GM10248 (cell line): ENCODE results near the gene NETO1.

Source experiments
- CTCF ChIA-PET: fragments of 300-600 bp; sonication (Branson Sonifier 250); formaldehyde crosslinking; extraction: SDS; loops from one replicate; lab custom pipeline; 2021; ENCODE audit warnings: antibody characterized with exemption; lab: Yijun Ruan, JAX
- POLR2A ChIA-PET: fragments of 350-650 bp; sonication (Branson Sonifier 250); formaldehyde crosslinking; extraction: SDS; loops from one replicate; lab custom pipeline; 2020; ENCODE audit warnings: antibody characterized with exemption; lab: Yijun Ruan, JAX
- DNase-seq: peaks from one replicate; pipeline ENCODE4 v3.0.0; 2012; ENCODE audit errors: extremely low spot score
- TF ChIP-seq, protein P1 (sequence below): IDR thresholded peaks from 2 replicates; pipeline ENCODE4 v1.5.1; 2012; ENCODE audit warnings: mild to moderate bottlenecking, low read depth; ENCODE audit errors: extremely low read depth, missing control alignments, control extremely low read depth

The NETO1 gene

DNA sequence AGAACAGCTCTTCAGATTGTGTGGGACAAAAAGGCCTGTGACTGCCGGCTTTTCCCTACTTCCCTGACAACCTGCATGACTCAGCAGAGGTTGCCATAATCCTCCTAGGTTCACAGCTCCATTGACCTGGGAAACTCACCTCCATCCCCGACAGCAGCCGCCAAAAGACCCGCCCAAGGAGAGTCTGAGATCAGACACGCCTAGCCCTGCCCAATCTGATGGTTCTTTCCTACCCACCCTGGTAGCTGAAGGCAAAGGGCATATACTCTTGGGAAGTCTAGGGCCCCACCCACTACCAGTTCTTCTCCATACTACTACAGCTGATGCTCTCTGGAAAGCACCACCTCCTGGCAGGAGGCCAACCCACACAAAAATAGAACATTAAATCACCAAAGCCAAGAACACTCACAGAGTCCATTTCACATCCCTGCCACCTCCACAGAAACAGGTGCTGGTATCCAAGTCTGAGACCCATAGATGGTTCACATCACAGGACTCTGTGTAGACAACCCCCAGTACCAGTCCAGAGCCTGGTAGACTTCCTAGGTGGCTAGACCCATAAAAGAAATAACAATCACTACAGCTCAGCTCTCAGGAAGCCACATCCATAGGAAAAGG, 140.6 kb downstream of the NETO1 start:
- no peak for DNase-seq
- ChIA-PET CTCF (interaction anchor here (1.1 to 1.7 kb wide), 2 partner anchors 13 to 20 kb away, joined by 3 to 4 read pairs; no protein-coding TSS in a partner anchor), POLR2A (no interaction called here)
- TF ChIP-seq, protein P1, sequence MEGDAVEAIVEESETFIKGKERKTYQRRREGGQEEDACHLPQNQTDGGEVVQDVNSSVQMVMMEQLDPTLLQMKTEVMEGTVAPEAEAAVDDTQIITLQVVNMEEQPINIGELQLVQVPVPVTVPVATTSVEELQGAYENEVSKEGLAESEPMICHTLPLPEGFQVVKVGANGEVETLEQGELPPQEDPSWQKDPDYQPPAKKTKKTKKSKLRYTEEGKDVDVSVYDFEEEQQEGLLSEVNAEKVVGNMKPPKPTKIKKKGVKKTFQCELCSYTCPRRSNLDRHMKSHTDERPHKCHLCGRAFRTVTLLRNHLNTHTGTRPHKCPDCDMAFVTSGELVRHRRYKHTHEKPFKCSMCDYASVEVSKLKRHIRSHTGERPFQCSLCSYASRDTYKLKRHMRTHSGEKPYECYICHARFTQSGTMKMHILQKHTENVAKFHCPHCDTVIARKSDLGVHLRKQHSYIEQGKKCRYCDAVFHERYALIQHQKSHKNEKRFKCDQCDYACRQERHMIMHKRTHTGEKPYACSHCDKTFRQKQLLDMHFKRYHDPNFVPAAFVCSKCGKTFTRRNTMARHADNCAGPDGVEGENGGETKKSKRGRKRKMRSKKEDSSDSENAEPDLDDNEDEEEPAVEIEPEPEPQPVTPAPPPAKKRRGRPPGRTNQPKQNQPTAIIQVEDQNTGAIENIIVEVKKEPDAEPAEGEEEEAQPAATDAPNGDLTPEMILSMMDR: no peak

DNA sequence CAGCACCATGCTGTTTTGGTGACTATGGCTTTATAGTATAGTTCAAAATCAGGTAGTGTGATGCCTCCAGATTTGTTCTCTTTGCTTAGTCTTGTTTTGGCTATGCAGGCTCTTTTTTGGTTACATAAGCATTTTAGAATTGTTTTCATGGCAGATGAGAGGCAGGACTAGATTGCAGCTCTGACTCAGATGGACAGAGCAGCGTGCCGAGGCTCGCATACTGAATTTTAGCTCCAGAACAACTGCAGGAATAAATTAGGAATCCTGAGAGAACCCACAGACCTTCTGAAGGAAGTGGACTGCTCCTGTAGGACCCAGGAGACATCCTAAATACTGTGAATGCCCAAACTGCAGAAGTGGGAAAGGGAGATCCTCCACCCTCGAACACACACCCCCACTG, 141.6 kb downstream of the NETO1 start:
- DNase-seq: no peak
- CTCF ChIA-PET: interaction anchor here (1.7 kb wide), 1 partner anchor 12 kb away, joined by 4 read pairs; no protein-coding TSS in a partner anchor
- TF ChIP-seq, protein P1: no peak
- POLR2A ChIA-PET: no interaction called here

DNA sequence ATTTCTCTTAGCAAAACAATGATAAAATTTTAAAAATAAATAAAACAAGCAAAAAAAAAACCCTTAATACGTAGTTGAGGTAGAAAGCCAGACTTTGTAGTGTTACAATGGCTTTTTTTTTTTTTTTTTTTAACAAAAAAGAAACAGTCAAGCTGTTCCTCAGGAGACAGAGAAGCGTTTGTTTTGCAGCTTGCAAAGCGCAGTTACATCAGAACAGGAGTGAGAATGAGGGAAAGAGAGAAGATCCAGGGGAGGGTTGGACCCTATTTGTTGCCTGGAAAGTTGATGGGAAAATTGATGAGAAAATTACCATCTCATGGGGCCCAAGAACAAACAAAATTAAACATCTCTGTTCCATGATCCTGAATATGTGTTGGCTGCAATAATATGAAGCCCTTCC, 146.5 kb downstream of the NETO1 start:
- TF ChIP-seq, protein P1: no peak
- ChIA-PET CTCF (no interaction called here), POLR2A (no interaction called here)
- DNase-seq: no peak

DNA sequence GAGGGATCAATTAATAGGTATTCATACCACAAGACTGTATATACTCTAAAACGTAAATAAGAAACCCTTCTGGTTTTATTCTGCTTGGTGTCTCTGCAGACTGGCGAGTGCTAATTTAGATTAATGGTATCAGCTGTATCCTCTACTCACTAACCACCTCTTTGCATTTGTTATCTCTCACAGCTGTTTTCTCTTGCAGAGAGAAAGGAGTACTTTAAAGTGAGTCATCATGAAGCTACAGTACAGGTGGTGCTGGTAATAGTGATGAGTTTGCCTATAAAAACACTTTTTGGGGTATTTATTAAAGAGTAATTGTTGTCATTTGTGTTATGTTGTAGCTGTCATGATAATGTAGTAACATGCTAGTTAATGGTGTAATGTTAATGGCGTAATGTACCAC, 147.7 kb downstream of the NETO1 start:
- POLR2A ChIA-PET: no interaction called here
- CTCF ChIA-PET: interaction anchor here (1.4 kb wide), 1 partner anchor 11 kb away, joined by 3 read pairs; no protein-coding TSS in a partner anchor

DNA sequence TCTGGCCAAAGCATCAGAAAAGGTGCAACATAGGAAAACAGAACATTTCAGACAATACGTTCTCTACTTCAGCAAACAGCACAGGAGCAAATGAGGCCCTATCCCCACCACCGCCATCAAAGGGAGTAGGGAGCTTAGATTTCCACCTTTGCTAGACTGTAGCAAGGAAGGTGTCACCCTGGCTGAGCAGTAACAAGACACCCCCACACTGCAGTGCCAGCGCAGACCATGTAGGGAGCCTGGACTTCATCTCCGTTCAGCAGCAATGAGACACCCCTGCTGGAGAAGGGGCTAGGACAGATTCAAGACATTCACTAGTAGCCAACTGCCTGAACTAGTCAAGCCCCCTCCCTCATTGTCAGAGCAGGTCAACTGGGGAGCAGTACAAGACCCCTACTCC, 163.6 kb downstream of the NETO1 start:
- no peak for DNase-seq
- TF ChIP-seq, protein P1: no peak
- ChIA-PET CTCF (no interaction called here), POLR2A (no interaction called here)

More for the DNA sequence above, 147.7 kb downstream of the NETO1 start:
- DNase-seq: no peak
- TF ChIP-seq, protein P1: no peak

DNA sequence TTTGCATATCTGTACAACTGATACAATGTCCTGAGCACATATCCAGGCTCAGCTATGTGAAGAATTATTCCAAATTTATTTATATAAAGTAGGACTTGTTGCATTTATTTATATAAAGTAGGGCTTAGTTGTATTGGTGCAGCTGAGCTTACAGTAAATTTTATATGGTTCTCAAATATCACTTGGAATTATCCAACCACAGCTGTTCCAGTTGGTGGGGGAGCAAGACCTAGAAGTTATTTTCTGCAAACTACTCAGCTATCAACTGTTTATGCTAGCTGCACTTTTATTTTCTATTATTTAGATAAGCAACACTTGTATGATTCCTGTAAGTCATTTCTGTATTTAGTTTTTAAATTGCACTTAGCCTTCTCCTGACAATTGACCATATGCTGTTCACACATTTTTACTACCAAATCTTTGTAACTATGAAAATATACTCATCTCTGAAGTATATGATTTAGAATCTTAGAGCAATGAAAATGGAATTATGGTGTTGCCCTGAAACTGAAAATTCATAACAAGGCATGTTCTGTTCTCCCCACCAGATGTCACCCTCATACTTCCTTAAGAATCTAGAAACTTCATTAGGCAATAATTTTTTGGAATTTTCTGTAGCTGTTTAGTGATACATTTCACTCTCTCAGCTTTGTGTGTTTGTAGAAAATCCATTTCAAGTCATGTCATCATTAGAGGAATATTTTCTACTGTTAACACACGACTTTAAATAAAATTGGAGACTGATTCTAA, 166.7 kb downstream of the NETO1 start:
- DNase-seq: no peak
- CTCF ChIA-PET: interaction anchor here (0.8 to 1.7 kb wide), 6 partner anchors 15 to 1143 kb away, joined by 3 to 11 read pairs (median 3); no protein-coding TSS in a partner anchor
- TF ChIP-seq, protein P1: peak; percentile 50
- POLR2A ChIA-PET: no interaction called here
